HCT116 (cell line): Measurements from ENCODE around the gene TMA7. TPM values are rescaled to one million over a fixed set of nuclear protein-coding genes. Genes with fewer than 3 reads are reported as not detected.

ENCODE experiments used
- ATAC-seq: fragments of 200-7000 bp; cut with Tn5 transposase; 2 replicates; pipeline ENCODE4 v1.9.1; 2020; ENCODE audit warnings: mild to moderate bottlenecking, moderate library complexity
- BruUV-seq: library from RNA; stranded (reverse); fragments of 400-500 nt; replicated peaks from 2 replicates; lab custom pipeline; 2021; lab: Mats Ljungman, UMichigan
- CTCF ChIA-PET: fragments of 300-600 bp; sonication (Branson Sonifier 250); formaldehyde crosslinking; loops from one replicate; lab custom pipeline; 2021; ENCODE audit warnings: antibody characterized with exemption; lab: Charles Lee
- POLR2A ChIA-PET: fragments of 300-600, 350-600 bp; sonication (Branson Sonifier 250); formaldehyde crosslinking; loops from one replicate; lab custom pipeline; 2021; ENCODE audit warnings: antibody characterized with exemption; lab: Charles Lee
- RAD21 ChIA-PET, 2 experiments: fragments of 300-600 bp; sonication (Branson Sonifier 250); formaldehyde crosslinking; loops; one replicate each; lab custom pipeline; 2023; ENCODE audit warnings: low total read pairs in 2 of 2; ENCODE audit not compliant: uncharacterized antibody in 2 of 2, unreplicated experiment in 2 of 2, low non-redundant PET in 1 of 2; lab: Charles Lee
- DNase-seq: peaks from one replicate; pipeline ENCODE4 v3.0.0-alpha.2; 2010; ENCODE audit warnings: low read depth, low spot score
- H2AFZ ChIP-seq: fragments of 200-600 bp; shearing (Covaris generic), sonication (generic); 2 replicates; pipeline ENCODE4 v1.6.1; 2017; ENCODE audit warnings: low read depth, mixed run types, mixed read lengths, antibody characterized with exemption, low read length; ENCODE audit not compliant: poor library complexity, severe bottlenecking
- H3K27ac ChIP-seq: 2 replicates; pipeline ENCODE4 v1.5.1; 2012; ENCODE audit warnings: low read depth, low read length
- H3K27me3 ChIP-seq: fragments of 200-600 bp; sonication (generic); 2 replicates; pipeline ENCODE4 v1.6.1; 2016; ENCODE audit warnings: mixed run types, low read length, mixed read lengths; ENCODE audit not compliant: insufficient read depth
- H3K36me3 ChIP-seq, 2 experiments: fragments of 200-500 bp in 1 of 2; fragments of 200-600 bp in 1 of 2; sonication (Bioruptor generic) in 1 of 2; sonication (generic) in 1 of 2; 2 replicates each; pipeline versions ENCODE4 v1.5.1 to v1.6.1; 2014 to 2016; ENCODE audit warnings: low read length in 2 of 2, inconsistent platforms in 1 of 2, mixed read lengths in 1 of 2, mixed run types in 1 of 2; ENCODE audit not compliant: insufficient read depth in 2 of 2, control insufficient read depth in 1 of 2
- H3K4me1 ChIP-seq, 2 experiments: fragments of 200-600 bp in 1 of 2; sonication (generic) in 1 of 2; 2 replicates each; pipeline versions ENCODE4 v1.5.1 to v1.6.1; 2012 to 2017; ENCODE audit warnings: low read length in 2 of 2, inconsistent platforms in 1 of 2, mild to moderate bottlenecking in 1 of 2, mixed read lengths in 1 of 2, mixed run types in 1 of 2, moderate library complexity in 1 of 2; ENCODE audit not compliant: insufficient read depth in 2 of 2, control insufficient read depth in 1 of 2
- H3K4me2 ChIP-seq: fragments of 200-600 bp; sonication (generic); 2 replicates; pipeline ENCODE4 v1.6.1; 2017; ENCODE audit warnings: mixed run types, low read length, mixed read lengths
- H3K4me3 ChIP-seq, 2 experiments: fragments of 200-600 bp in 1 of 2; sonication (generic) in 1 of 2; replicated peaks in 1 of 2; 2 replicates each; pipeline ENCODE4 v1.5.1; 2011 to 2016; ENCODE audit warnings: low read length in 2 of 2, control low read depth in 1 of 2, low read depth in 1 of 2, mild to moderate bottlenecking in 1 of 2, mixed read lengths in 1 of 2, mixed run types in 1 of 2
- H3K79me2 ChIP-seq: fragments of 200-600 bp; sonication (generic); 2 replicates; pipeline ENCODE4 v1.6.1; 2017; ENCODE audit warnings: mild to moderate bottlenecking, mixed run types, low read length, moderate library complexity, mixed read lengths; ENCODE audit not compliant: insufficient read depth
- H3K9ac ChIP-seq: fragments of 200-600 bp; sonication (generic); 2 replicates; pipeline ENCODE4 v1.6.1; 2016; ENCODE audit warnings: low read length, mixed read lengths
- H3K9me2 ChIP-seq: fragments of 200-600 bp; sonication (generic), shearing (Covaris generic); 2 replicates; pipeline ENCODE4 v1.6.1; 2017; ENCODE audit warnings: mixed run types, mild to moderate bottlenecking, moderate library complexity; ENCODE audit not compliant: insufficient read depth
- H3K9me3 ChIP-seq, 2 experiments: fragments of 200-500 bp in 1 of 2; fragments of 200-600 bp in 1 of 2; sonication (Bioruptor generic) in 1 of 2; sonication (generic) in 1 of 2; 2 replicates each; pipeline ENCODE4 v1.6.1; 2014 to 2017; ENCODE audit warnings: low read length in 2 of 2, mixed read lengths in 2 of 2, inconsistent platforms in 1 of 2, low read depth in 1 of 2, mild to moderate bottlenecking in 1 of 2, mixed run types in 1 of 2, moderate library complexity in 1 of 2; ENCODE audit not compliant: control insufficient read depth in 1 of 2, insufficient read depth in 1 of 2
- H4K20me1 ChIP-seq: fragments of 200-600 bp; sonication (generic), shearing (Covaris generic); 2 replicates; pipeline ENCODE4 v1.6.1; 2017; ENCODE audit warnings: mixed run types, mild to moderate bottlenecking, moderate library complexity; ENCODE audit not compliant: insufficient read depth
- CBX3 ChIP-seq: IDR thresholded peaks from 2 replicates; pipeline ENCODE4 v1.6.1; 2012; ENCODE audit warnings: low read depth
- EZH2phosphoT487 ChIP-seq: fragments of 200-600 bp; IDR thresholded peaks from 2 replicates; pipeline ENCODE4 v1.6.1; 2018; ENCODE audit warnings: antibody characterized with exemption, borderline replicate concordance
- FOSL1 ChIP-seq: IDR thresholded peaks from 2 replicates; pipeline ENCODE4 v1.6.1; 2012; ENCODE audit warnings: low read depth
- MAX ChIP-seq: IDR thresholded peaks from 2 replicates; pipeline ENCODE4 v1.6.1; 2012
- SRF ChIP-seq: IDR thresholded peaks from 2 replicates; pipeline ENCODE4 v1.6.1; 2012; ENCODE audit warnings: low read depth
- TCF7L2 ChIP-seq: IDR thresholded peaks from 2 replicates; pipeline ENCODE4 v1.7.0; 2011; ENCODE audit warnings: borderline replicate concordance, inconsistent platforms; ENCODE audit not compliant: insufficient read depth, insufficient read length; ENCODE audit errors: extremely low read depth
- ZNF274 ChIP-seq: fragments of 200-500 bp; sonication (Bioruptor generic); IDR thresholded peaks from 2 replicates; pipeline ENCODE4 v1.6.1; 2014; ENCODE audit warnings: mild to moderate bottlenecking, low read depth, low read length, inconsistent platforms
- intact Hi-C: fragments of 100-400 bp; cut with micrococcal nuclease; formaldehyde crosslinking; loops from 2 replicates; pipeline ENCODE4 v1.10.0; 2022
- total RNA-seq: library from RNA; stranded (reverse); gene quantifications from one replicate; pipeline ENCODE4 v1.2.1, GENCODE V29; 2021; ENCODE audit not compliant: unreplicated experiment
- TF ChIP-seq, protein P1 (sequence below), 3 experiments: fragments of 200-600 bp in 1 of 3; sonication (generic) in 1 of 3; IDR thresholded peaks in 2 of 3; conservative IDR thresholded peaks in 1 of 3; 2 replicates each; pipeline ENCODE4 v1.5.1; 2012 to 2017; ENCODE audit warnings: low read depth in 2 of 3, low read length in 2 of 3, antibody characterized with exemption in 1 of 3, borderline replicate concordance in 1 of 3, control low read depth in 1 of 3, mild to moderate bottlenecking in 1 of 3, mixed read lengths in 1 of 3, mixed run types in 1 of 3, moderate library complexity in 1 of 3; ENCODE audit not compliant: insufficient read depth in 1 of 3
- TF ChIP-seq, protein P2 (sequence below): IDR thresholded peaks from 2 replicates; pipeline ENCODE4 v1.6.1; 2012; ENCODE audit warnings: low read depth
- TF ChIP-seq, protein P3 (sequence below): IDR thresholded peaks from 2 replicates; pipeline ENCODE4 v1.6.1; 2011; ENCODE audit warnings: mild to moderate bottlenecking, low read length, moderate library complexity; ENCODE audit not compliant: insufficient replicate concordance; ENCODE audit errors: extremely low read depth

Gene TMA7
- total RNA-seq, 1 experiment from 2014 or later: 334 TPM

DNA sequence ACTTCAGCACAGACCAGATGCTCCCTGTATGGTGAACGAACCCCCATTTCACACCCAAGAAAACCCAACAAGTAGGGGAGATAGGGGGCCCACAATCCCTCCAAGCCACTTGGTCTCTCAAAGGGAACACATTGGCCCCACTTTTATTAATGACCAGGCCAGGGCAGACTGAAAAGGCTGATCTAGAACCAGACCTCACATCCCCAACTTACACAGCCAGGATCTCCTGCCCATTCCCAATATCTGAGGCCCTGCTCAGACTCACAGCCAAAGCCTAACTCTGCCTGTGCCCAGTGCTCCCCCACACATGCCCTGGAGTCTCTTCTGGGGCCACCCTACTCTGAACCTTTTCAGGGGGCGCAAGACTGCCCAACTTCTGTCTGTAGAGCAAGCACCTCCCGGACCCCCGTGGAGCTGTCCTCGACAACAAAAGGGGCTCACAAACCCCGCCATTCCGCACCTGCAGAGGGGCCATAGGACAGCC, 11.9 kb upstream of the TMA7 start:
- H3K27ac ChIP-seq: no peak overlapping the region; the same call in 1 of the 2 replicates
- intact Hi-C loops: no loop called here
- TF ChIP-seq ZNF274 (no peak), MAX (no peak), TCF7L2 (no peak), FOSL1 (no peak), SRF (no peak), EZH2phosphoT487 (no peak), CBX3 (no peak)
- TF ChIP-seq, protein P1, sequence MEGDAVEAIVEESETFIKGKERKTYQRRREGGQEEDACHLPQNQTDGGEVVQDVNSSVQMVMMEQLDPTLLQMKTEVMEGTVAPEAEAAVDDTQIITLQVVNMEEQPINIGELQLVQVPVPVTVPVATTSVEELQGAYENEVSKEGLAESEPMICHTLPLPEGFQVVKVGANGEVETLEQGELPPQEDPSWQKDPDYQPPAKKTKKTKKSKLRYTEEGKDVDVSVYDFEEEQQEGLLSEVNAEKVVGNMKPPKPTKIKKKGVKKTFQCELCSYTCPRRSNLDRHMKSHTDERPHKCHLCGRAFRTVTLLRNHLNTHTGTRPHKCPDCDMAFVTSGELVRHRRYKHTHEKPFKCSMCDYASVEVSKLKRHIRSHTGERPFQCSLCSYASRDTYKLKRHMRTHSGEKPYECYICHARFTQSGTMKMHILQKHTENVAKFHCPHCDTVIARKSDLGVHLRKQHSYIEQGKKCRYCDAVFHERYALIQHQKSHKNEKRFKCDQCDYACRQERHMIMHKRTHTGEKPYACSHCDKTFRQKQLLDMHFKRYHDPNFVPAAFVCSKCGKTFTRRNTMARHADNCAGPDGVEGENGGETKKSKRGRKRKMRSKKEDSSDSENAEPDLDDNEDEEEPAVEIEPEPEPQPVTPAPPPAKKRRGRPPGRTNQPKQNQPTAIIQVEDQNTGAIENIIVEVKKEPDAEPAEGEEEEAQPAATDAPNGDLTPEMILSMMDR (IDR thresholded peaks at IDR 0.05 in 2 of 3, conservative IDR thresholded peaks at IDR 0.05 in 1 of 3; ENCODE audit: borderline replicate concordance in 1 of 3, insufficient read depth in 1 of 3, low read depth in 2 of 3, low read length in 2 of 3): no peak
- TF ChIP-seq, protein P2, sequence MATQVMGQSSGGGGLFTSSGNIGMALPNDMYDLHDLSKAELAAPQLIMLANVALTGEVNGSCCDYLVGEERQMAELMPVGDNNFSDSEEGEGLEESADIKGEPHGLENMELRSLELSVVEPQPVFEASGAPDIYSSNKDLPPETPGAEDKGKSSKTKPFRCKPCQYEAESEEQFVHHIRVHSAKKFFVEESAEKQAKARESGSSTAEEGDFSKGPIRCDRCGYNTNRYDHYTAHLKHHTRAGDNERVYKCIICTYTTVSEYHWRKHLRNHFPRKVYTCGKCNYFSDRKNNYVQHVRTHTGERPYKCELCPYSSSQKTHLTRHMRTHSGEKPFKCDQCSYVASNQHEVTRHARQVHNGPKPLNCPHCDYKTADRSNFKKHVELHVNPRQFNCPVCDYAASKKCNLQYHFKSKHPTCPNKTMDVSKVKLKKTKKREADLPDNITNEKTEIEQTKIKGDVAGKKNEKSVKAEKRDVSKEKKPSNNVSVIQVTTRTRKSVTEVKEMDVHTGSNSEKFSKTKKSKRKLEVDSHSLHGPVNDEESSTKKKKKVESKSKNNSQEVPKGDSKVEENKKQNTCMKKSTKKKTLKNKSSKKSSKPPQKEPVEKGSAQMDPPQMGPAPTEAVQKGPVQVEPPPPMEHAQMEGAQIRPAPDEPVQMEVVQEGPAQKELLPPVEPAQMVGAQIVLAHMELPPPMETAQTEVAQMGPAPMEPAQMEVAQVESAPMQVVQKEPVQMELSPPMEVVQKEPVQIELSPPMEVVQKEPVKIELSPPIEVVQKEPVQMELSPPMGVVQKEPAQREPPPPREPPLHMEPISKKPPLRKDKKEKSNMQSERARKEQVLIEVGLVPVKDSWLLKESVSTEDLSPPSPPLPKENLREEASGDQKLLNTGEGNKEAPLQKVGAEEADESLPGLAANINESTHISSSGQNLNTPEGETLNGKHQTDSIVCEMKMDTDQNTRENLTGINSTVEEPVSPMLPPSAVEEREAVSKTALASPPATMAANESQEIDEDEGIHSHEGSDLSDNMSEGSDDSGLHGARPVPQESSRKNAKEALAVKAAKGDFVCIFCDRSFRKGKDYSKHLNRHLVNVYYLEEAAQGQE: no peak
- TF ChIP-seq, protein P3, sequence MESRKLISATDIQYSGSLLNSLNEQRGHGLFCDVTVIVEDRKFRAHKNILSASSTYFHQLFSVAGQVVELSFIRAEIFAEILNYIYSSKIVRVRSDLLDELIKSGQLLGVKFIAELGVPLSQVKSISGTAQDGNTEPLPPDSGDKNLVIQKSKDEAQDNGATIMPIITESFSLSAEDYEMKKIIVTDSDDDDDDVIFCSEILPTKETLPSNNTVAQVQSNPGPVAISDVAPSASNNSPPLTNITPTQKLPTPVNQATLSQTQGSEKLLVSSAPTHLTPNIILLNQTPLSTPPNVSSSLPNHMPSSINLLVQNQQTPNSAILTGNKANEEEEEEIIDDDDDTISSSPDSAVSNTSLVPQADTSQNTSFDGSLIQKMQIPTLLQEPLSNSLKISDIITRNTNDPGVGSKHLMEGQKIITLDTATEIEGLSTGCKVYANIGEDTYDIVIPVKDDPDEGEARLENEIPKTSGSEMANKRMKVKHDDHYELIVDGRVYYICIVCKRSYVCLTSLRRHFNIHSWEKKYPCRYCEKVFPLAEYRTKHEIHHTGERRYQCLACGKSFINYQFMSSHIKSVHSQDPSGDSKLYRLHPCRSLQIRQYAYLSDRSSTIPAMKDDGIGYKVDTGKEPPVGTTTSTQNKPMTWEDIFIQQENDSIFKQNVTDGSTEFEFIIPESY: no peak
- no peak overlapping the region for H2AFZ ChIP-seq
- DNase-seq (no peak), ATAC-seq (no peak)
- H3K9me3 ChIP-seq: no peaks in the 10 kb centered on the region
- BruUV-seq: TSS peak; percentile 29
- H3K79me2 ChIP-seq: no peaks in the 10 kb centered on the region; the same call in 1 of the 2 replicates
- ChIA-PET RAD21 (no interaction called here), CTCF (interaction anchor here (1.0 to 1.1 kb wide), 2 partner anchors 8 to 154 kb away, joined by 3 to 4 read pairs; no protein-coding TSS in a partner anchor), POLR2A (no interaction called here)
- no peaks in the 10 kb centered on the region for H3K9me2 ChIP-seq
- peak overlapping the region; percentile 58 to 70 for H3K4me3 ChIP-seq
- peaks cover 0 to 12% of the 10 kb centered on the region in 2 experiments; a peak in 1 of 4 replicates for H3K36me3 ChIP-seq
- H3K4me1 ChIP-seq: peaks cover 31 to 46% of the 10 kb centered on the region in 2 experiments
- H3K9ac ChIP-seq: peak overlapping the region; percentile 77; the same call in 1 of the 2 replicates
- no peaks in the 10 kb centered on the region for H4K20me1 ChIP-seq
- H3K27me3 ChIP-seq: no peaks in the 10 kb centered on the region
- peak overlapping the region; percentile 91 for H3K4me2 ChIP-seq
